ENCODE measurements around the gene RBM4.

DNA sequence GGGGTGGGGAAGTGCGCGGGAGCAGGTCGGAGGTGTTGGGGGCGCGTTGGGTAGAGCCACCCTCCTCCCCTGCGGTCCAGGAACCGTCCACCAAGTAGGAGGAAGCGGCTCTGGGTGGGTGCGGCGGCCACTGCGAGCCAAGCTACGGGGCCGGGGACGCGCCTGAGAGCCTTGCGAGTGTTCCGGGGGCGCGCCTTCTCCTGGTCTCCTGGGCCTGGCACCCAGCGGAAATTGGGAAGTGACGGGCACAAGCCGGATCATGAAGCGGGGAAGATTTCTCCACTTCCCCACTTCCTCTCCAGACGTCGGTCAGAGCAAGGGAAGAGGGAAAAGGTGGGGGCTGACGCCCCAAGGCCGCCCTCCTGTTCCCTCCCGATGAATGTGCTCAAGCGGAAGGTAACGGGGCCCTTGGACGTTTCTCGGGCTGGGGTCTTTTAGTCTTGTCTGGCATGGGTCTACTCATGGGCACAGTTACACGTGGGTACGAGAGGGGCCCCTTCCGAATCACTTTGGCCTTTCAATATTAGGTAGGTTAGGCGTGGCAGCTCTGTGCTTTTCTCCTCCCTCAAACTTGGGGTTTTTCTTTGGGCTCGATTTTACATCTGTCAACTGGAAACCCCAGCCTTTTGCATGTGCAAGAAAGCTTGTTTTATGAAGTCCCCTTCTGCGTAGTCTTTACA lies 21.2 kb upstream of the RBM4 start:
- TF ChIP-seq, protein P1, sequence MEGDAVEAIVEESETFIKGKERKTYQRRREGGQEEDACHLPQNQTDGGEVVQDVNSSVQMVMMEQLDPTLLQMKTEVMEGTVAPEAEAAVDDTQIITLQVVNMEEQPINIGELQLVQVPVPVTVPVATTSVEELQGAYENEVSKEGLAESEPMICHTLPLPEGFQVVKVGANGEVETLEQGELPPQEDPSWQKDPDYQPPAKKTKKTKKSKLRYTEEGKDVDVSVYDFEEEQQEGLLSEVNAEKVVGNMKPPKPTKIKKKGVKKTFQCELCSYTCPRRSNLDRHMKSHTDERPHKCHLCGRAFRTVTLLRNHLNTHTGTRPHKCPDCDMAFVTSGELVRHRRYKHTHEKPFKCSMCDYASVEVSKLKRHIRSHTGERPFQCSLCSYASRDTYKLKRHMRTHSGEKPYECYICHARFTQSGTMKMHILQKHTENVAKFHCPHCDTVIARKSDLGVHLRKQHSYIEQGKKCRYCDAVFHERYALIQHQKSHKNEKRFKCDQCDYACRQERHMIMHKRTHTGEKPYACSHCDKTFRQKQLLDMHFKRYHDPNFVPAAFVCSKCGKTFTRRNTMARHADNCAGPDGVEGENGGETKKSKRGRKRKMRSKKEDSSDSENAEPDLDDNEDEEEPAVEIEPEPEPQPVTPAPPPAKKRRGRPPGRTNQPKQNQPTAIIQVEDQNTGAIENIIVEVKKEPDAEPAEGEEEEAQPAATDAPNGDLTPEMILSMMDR (IDR thresholded peaks at IDR 0.05; ENCODE audit: borderline replicate concordance, extremely low read depth, low read length, poor library complexity, severe bottlenecking) = no peak
- no peak for TF ChIP-seq EZH2 (IDR thresholded peaks at IDR 0.05; ENCODE audit: borderline replicate concordance, low read depth, low read length, severe bottlenecking)

Data from DND-41 (cell line).